DMS153 treated with DMSO at 0.1 percent for 48 hours (cell line): ENCODE results near the gene PSME3IP1.
"Not testable (repeated sequence)": the region's sequence is repeated elsewhere in the genome, so short reads cannot be mapped to it uniquely, and the experiment has no call there.

Experiments
- DNase-seq: peaks from one replicate; lab custom pipeline; 2025; ENCODE audit not compliant: unreplicated experiment; lab: John Stamatoyannopoulos, UW

Gene PSME3IP1

DNA sequence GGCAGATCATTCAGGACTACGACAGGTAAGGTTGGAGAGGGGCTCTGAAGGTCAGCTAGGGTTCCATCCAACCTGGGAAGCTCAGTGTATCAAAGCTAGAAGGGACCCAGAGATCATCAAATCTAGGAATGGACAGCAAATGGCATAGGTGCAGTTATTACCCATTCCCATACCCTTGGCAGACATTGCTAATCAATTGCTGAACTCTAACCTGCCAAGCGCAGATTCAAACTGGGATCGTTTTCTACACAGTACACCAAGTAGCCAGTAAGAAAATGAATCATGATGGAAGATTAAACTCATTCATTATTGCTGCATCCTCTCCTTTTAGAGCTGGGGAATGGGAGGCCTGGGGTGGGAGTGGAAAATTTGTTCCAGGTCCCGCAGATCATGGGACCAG lies 59.9 kb downstream of the PSME3IP1 start:
- no peak for DNase-seq

DNA sequence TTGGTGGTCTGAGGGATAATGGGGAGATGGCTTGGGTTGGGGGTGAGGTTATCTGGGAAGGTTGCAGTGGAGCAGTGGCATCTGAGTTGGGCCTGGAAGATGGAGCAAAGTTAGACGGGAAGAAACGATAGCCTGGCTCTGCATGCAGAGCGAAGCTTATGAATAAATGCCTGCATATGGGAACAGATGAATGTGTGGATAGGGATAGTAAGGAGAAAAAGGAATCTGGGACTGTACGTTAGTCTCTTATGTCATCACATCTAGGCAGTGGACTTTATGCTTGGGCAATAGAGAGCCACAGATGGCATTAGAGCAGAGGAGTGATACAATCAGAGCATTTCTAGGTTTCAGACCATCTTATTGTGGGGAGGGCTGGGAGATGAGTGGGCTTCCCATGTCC lies 60.5 kb downstream of the PSME3IP1 start:
- no peak for DNase-seq

GRCh38 chr16:57123974-57124674 lies 61.7 kb downstream of the PSME3IP1 start:
- DNase-seq = no peak

DNA sequence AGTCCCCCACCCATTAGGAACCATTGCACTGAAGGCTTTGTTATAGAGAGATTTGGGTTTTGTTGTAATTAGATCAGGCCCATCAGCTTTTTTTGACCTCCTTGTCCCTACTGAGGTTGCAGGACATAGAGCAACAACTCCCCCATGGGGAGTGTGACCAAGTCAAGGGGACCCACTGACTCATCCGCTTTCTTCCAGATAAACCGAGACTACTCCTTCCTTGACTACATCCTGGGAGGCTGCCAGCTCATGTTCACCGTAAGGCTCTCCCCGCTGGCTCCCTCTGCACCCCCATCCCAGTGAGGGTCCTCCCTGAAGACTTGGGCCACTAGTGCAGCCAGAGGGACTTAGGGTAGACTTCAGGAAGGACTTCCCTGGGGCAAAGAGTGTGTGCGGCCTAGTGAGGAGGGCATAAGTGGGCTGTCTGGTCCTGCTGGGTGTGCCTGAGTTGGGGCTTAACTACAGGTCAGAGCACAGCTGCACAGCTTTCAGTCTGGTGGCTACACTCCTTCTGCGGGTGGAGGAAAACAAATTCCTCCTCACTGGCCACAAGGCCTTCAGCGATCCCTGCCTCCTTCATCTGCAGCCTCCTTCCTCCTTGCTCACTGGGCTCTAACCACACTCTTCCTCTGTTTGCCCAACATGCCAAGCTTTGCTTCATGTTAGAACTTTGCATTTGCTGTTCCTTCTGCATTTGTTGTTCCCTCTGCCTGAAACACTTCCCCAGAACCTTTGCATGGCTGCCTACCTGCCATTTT lies 62.4 kb downstream of the PSME3IP1 start:
- no peak for DNase-seq

GRCh38 chr16:57118461-57119084 lies 67.3 kb downstream of the PSME3IP1 start:
- no peak for DNase-seq

GRCh38 chr16:57115514-57116182 lies 70.2 kb downstream of the PSME3IP1 start:
- no peak for DNase-seq

- DNase-seq = no peak
Observed at GRCh38 chr16:57115168-57115513, 70.7 kb downstream of the PSME3IP1 start.

DNA sequence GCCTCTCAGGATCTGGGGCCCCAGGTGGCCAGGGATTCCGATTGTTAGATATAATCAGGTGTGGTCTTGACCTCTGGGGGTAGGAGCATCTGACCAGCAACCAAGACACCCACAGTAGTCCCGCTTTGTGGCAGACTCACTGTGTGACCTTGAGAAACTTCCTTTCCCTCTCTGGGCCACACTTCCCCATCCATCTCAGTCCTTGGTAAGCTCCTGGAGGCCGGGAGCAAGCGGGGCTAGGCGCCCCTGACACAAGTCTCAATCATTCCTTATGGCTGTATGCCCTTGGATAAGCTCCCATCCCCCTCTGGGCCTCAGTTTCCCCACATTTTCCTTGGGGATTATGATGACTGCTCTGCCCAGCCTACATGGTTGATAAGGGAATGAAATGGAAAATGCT lies 72.2 kb downstream of the PSME3IP1 start:
- DNase-seq = no peak

GRCh38 chr16:57113042-57113453 lies 72.8 kb downstream of the PSME3IP1 start:
- DNase-seq = no peak

GRCh38 chr16:57112403-57113041 lies 73.3 kb downstream of the PSME3IP1 start:
- no peak for DNase-seq

- no peak for DNase-seq
Observed at GRCh38 chr16:57111420-57111819, 74.4 kb downstream of the PSME3IP1 start.

GRCh38 chr16:57110937-57111336 lies 74.9 kb downstream of the PSME3IP1 start:
- DNase-seq = no peak

- DNase-seq = not testable (repeated sequence)
Observed at GRCh38 chr16:57109259-57110105, 76.4 kb downstream of the PSME3IP1 start.

DNA sequence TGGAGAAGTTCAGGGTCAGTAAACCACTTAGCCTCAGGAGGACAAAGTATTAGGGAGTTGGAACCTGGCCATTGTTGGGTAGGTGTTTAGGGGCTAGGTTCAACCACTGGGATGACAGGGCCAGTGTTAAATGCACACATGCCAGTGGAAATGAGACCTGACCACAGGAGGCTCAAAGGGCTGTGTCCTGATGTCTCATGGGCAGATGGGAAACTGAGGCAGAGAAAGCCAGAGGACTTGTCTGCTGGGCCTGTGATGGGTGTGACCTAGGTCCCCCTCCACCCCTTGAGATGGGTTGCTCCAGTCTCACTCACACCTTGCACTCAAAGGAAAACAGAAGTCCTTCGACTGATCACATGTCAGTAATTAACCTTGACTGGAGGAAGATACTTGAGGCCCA lies 77.4 kb downstream of the PSME3IP1 start:
- no peak for DNase-seq

DNA sequence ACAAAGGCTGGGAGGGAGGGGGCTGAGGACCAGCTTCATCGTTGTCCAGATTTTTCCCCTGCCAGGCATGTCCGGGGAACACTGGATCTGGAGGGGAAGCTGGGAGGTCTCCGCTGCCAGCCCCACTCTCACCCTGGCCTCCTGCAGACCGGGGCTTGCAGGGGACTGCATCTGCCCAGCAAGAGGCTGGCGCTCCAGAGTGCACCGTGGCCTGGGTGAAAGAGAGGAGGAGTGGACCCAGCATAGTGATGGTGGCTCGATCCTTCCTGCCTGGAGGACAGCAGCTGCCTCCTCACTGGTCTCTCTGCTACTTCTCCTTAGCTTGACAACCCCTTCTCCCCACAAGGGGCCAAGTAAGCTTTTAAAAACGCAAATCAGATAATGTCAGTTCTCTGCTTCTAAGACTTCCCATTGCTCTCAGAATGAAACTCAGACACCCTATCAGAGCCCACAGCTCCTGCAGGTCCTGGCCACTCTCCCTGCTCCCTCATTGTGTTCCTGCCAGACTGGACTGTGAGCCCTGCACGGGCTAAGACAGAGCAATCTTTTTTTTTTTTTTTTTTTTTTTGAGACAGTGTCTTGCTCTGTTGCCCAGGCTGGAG lies 78.4 kb downstream of the PSME3IP1 start:
- DNase-seq = no peak

DNA sequence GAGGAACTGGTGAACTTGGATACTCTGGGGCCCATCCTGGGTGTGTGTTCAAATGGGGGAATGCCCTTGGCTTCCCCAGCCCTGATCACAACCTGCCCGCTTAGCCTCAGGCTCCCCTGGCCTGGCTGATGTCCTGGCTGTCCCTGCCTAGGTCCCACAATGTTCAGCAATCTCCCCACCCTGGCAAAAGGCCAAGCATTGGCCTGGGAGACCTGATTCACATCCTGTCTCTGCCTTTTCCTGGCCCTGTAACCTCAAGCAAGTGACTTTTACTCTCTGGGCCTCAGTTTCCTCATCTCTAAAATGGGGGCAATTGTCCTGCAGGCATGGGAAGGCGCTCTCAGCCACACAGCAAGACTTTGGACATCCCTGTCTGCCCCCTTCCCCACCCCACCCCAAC lies 79.1 kb downstream of the PSME3IP1 start:
- no peak for DNase-seq

DNA sequence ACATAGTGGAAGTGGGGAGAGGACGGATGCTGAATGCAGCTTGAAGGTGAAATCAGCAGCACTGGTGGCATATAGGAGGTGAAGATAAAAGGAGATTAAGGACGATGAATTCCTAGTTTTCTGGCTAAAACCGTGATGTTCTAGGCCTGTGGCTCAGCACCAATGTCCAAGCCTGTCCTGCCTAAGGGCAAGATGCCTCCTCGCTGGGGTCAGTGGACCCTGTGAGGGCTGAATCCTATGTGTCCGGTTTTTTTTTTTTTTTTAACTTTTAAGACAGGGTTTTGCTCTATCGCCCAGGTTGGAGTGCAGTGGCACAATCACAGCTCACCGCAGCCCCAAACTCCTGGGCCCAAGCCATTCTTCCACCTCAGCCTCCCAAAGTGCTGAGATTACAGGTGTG lies 80.7 kb downstream of the PSME3IP1 start:
- no peak for DNase-seq

DNA sequence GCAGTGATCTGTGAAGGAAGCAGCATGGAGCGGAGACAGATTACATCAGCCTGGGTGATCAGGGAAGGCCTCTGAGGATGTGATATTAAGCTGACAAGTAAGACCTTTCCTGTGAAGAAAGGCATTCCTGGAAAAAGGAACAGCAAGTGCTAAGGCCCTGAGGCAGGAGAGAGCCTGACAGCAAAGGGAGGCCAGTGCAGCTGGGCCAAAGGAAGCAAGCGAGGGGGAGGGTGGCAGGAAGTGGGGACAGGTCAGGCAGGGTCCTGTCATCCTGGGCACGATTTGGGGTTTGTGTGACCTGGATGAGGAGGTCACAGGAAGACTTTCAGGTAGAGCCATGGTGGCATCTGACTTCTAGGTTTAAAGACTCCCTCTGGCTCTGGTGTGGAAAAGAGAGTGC lies 81.1 kb downstream of the PSME3IP1 start:
- DNase-seq = no peak

- no peak for DNase-seq
Observed at GRCh38 chr16:57102888-57103851, 82.7 kb downstream of the PSME3IP1 start.
